Epithelial cell of proximal tubule (primary cell): ENCODE results near the gene SEZ6. TPM values are rescaled to one million over a fixed set of nuclear protein-coding genes. Genes with fewer than 3 reads are reported as not detected.
A peak's percentile ranks its signal among the peaks of the same experiment; 100 is the strongest.

Experiments used
- DNase-seq: peaks from one replicate; pipeline ENCODE4 v3.0.0-alpha.2; 2011; ENCODE audit warnings: low read depth
- H3K4me3 ChIP-seq: 2 replicates; pipeline ENCODE4 v1.5.1; 2011; ENCODE audit warnings: low read depth, mild to moderate bottlenecking, low read length
- total RNA-seq: library from RNA; depleted of rRNA; stranded (reverse); fragments of >200 nt; gene quantifications from 2 replicates; pipeline ENCODE4 v1.2.3, GENCODE V29; 2015
- TF ChIP-seq, protein P1 (sequence below): conservative IDR thresholded peaks from 2 replicates; pipeline ENCODE4 v1.5.1; 2012; ENCODE audit warnings: low read depth, mild to moderate bottlenecking, low read length

SEZ6 gene
- total RNA-seq, 1 donor from 2014 or later, result not detected

DNA sequence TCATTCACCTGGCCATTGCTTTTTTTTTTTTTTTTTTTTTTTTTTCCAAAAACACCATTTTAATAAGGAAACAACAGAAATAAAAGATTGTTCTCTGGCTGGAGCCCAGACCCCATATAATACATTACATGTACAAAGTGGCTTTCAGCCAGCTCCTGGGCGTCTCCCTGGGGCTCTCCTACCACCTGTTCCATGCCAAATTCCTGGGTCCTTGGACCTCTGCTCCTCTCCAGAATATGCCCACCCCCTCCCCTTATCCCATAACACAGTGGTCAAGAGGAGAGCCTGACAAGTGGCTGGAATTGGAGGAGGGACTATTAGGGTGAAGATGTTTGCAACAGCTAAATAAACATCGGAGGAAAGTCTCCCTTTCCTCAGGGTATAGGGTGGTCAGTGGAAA is 50.9 kb downstream of the SEZ6 start:
- no peak overlapping the region for H3K4me3 ChIP-seq
- TF ChIP-seq, protein P1, sequence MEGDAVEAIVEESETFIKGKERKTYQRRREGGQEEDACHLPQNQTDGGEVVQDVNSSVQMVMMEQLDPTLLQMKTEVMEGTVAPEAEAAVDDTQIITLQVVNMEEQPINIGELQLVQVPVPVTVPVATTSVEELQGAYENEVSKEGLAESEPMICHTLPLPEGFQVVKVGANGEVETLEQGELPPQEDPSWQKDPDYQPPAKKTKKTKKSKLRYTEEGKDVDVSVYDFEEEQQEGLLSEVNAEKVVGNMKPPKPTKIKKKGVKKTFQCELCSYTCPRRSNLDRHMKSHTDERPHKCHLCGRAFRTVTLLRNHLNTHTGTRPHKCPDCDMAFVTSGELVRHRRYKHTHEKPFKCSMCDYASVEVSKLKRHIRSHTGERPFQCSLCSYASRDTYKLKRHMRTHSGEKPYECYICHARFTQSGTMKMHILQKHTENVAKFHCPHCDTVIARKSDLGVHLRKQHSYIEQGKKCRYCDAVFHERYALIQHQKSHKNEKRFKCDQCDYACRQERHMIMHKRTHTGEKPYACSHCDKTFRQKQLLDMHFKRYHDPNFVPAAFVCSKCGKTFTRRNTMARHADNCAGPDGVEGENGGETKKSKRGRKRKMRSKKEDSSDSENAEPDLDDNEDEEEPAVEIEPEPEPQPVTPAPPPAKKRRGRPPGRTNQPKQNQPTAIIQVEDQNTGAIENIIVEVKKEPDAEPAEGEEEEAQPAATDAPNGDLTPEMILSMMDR, result no peak
- DNase-seq, result no peak

GRCh38 chr17:28953444-28954118 is 52.3 kb downstream of the SEZ6 start:
- no peak for DNase-seq
- H3K4me3 ChIP-seq, result no peak overlapping the region
- TF ChIP-seq, protein P1, result peak; percentile 86

DNA sequence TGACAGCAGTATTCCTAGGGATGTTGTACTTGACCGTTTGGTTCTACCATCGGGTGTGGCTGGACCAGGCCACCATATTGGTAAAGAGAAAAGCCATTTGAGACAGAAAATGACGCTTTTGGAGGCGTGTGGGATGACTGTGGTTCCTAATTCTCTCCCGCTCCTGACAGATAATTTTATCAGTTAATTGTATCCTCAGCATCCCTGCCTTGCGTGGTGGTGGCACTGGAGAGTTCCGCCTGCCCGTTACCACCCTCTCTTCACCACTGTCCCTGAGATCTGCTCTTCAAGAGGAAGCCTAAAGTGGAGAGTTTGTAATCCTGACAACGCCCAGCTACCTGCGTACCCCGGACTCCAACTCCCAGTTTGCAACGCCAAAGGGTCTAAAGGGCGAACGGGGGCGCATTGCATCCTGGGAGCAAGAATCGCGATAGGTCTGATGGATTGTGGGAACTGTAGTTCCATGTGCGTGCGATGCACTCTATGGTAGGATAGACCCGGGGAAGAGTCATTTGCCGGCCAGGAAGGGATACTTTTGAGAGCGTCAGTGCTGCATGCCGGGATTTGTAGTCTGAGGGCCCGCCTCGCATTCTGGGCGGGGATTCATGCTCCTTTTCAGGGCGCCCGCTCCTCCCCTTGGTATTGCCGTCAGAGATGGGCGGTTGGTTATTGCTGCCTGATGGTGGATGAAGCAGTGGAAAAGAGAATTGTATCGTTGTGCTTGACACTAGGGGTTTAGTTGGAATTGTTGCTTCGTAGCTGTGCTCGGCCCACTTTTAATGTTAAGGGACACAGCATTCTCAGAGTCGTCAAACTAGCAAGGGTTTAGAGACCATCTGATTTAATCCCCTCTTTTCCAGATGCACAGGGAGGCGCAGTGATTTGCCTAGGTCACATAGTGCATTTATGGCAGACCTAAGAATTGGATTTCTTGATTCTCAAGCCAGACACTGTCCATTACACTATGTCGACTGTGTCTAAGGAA is 53.5 kb downstream of the SEZ6 start:
- peak; percentile 95 for DNase-seq
- TF ChIP-seq, protein P1, result no peak
- peak overlapping the region; percentile 81 for H3K4me3 ChIP-seq

DNA sequence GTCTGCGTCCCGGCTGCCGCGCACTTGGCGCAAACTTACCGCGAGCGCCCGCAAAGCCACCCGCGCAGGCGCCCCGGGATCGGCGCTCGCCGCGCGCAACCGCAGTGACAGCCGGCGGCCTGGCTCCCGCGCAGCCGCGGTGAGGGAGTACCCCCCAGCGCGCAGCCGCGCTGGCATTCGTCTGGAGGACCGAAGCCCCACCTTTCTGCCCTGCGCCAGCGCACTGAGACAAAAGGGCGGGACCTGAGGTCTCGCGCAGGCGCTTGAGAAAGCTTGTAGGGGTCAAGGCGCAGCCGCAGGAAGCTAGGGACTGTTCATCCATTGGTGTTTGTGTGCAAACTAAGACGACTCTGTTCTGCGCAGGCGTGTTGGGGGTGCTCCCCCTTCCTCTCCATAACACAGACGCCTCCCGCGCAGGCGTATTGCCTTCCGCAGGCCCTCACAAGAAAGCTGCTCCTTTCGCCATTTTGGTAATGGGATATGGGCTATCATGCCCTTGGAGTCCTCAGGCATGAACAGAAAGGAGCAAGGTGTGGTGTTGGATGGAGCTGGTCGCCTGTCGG is 54.3 kb downstream of the SEZ6 start, which contains the start of gene PHF12:
Gene PHF12 (minus strand): TSS at position 91 of the 563 bp plus-strand sequence. CDS start 558 bp downstream, outside the sequence.
- TF ChIP-seq, protein P1, result no peak
- DNase-seq, result peak; percentile 99
- H3K4me3 ChIP-seq, result peak within 1 kb of the TSS; percentile 96

- peak overlapping the region; percentile 96 for H3K4me3 ChIP-seq
- TF ChIP-seq, protein P1, result no peak
- no peak for DNase-seq
Measured at GRCh38 chr17:28950752-28951427, 54.9 kb downstream of the SEZ6 start.

DNA sequence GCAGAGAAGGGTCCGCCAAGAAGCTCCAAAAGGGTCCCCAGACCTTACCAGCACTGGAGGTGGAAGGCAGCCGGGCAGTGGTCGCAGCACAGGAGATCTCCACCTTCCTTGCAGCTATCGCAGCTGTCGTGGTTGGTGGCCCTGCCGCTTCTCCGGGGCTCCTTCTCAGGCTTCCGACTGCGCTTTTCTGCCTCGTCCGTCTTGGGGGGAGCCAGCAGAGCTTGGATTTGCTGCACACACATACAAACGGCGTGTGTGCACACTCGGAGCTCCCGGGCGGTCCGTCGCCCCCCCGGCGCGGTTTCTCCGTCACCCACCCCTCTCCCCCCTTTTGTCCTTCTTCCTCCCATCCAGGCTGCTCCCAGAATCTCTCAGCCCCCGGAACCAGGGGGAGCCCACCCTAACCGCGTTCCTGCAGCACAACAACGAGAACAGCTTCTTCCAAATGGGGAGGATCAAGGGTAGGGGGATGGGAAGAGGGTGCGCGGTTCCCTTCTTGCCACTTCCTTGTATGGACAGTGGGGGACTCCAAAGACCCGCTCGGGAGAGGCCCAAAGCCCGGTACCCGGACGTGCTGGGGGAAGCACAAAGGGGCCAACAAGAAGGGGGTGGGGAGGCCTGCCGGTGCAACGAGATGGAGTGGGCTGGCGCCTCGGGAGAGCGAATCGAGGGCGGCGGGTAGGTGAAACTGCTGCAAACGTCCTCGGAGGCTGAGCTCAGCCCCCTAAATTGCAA is 55.6 kb downstream of the SEZ6 start:
- peak overlapping the region; percentile 96 for H3K4me3 ChIP-seq
- TF ChIP-seq, protein P1, result no peak
- DNase-seq, result no peak
